ENCODE measurements around the gene KLK14. TPM values are rescaled to one million over a fixed set of nuclear protein-coding genes. Genes with fewer than 3 reads are reported as not detected.

The KLK14 gene
- total RNA-seq, 1 experiment from 2014 or later = 0.76 TPM

- no peak for TF ChIP-seq EZH2phosphoT487 (IDR thresholded peaks at IDR 0.05; ENCODE audit: borderline replicate concordance)
Measured at GRCh38 chr19:51094696-51095279, 12.1 kb upstream of the KLK14 start (continued).

- POLR2A ChIA-PET = interaction anchor here (1.1 kb wide), 1 partner anchor 77 kb away, joined by 4 read pairs; no protein-coding TSS in a partner anchor
- Histone ChIP-seq H3K9me2 (ENCODE audit: insufficient read depth) (no peaks in the 10 kb centered on the region), H4K20me1 (ENCODE audit: insufficient read depth) (no peaks in the 10 kb centered on the region), H3K36me3 (ENCODE audit: control insufficient read depth in 1 of 2, insufficient read depth in 2 of 2, low read length in 2 of 2) (no peaks in the 10 kb centered on the region; a peak in 1 of 4 replicates), H3K27me3 (ENCODE audit: insufficient read depth, low read length) (no peaks in the 10 kb centered on the region), H3K79me2 (ENCODE audit: insufficient read depth, low read length) (no peaks in the 10 kb centered on the region), H3K9me3 (ENCODE audit: control insufficient read depth in 1 of 2, insufficient read depth in 1 of 2, low read depth in 1 of 2, low read length in 2 of 2) (no peaks in the 10 kb centered on the region), H3K27ac (ENCODE audit: low read depth, low read length) (no peak overlapping the region), H3K9ac (ENCODE audit: low read length) (no peak overlapping the region), H3K4me2 (ENCODE audit: low read length) (no peak overlapping the region), H3K4me3 (replicated peaks in 1 of 2; ENCODE audit: low read depth in 1 of 2, low read length in 2 of 2) (no peak overlapping the region), H2AFZ (ENCODE audit: low read depth, low read length, poor library complexity, severe bottlenecking) (no peak overlapping the region), H3K4me1 (ENCODE audit: control insufficient read depth in 1 of 2, insufficient read depth in 2 of 2, low read length in 2 of 2) (peaks cover 2 to 13% of the 10 kb centered on the region in 2 experiments; a peak in 2 of 4 replicates)
- no TSS peak for BruUV-seq (replicated peaks)
- CTCF ChIA-PET = interaction anchor here (0.9 to 6.3 kb wide), 3 partner anchors 74 to 390 kb away, joined by 3 to 140 read pairs (median 4); partner anchors contain the start of gene KLK10
- no peak for ATAC-seq
- intact Hi-C loops (cut with micrococcal nuclease) = loop anchor here (1.0 to 10.0 kb wide), 3 partner anchors 72 to 729 kb away; partner anchors contain the start of genes ACP4 and NAPSA
- RAD21 ChIA-PET (ENCODE audit: low non-redundant PET in 1 of 2, low total read pairs in 2 of 2, uncharacterized antibody in 2 of 2, unreplicated experiment in 2 of 2) = no interaction called here
- TF ChIP-seq ZFX (IDR thresholded peaks at IDR 0.05) = no peak
- no peak for TF ChIP-seq EZH2phosphoT487 (IDR thresholded peaks at IDR 0.05; ENCODE audit: borderline replicate concordance)
- TF ChIP-seq ZBTB33 (IDR thresholded peaks at IDR 0.05; ENCODE audit: extremely low read depth, insufficient replicate concordance, low read length) = no peak
- no peak for TF ChIP-seq SIN3A (IDR thresholded peaks at IDR 0.05; ENCODE audit: low read depth)
- TF ChIP-seq ATF3 (IDR thresholded peaks at IDR 0.05) = no peak
- TF ChIP-seq SP1 (IDR thresholded peaks at IDR 0.05; ENCODE audit: low read depth) = no peak
- no peak for TF ChIP-seq POLR2AphosphoS5 (IDR thresholded peaks at IDR 0.05; ENCODE audit: low read depth, low read length)
- no peak for TF ChIP-seq CEBPB (IDR thresholded peaks at IDR 0.05; ENCODE audit: low read depth)
- no peak for TF ChIP-seq EZH2 (IDR thresholded peaks at IDR 0.05)
- TF ChIP-seq CBX3 (IDR thresholded peaks at IDR 0.05; ENCODE audit: low read depth) = no peak
- TF ChIP-seq SRF (IDR thresholded peaks at IDR 0.05; ENCODE audit: low read depth) = no peak
- TF ChIP-seq RAD21 (IDR thresholded peaks at IDR 0.05; ENCODE audit: low read depth) = no peak
- TF ChIP-seq ELF1 (IDR thresholded peaks at IDR 0.05; ENCODE audit: borderline replicate concordance, low read depth) = no peak
- TF ChIP-seq FOSL1 (IDR thresholded peaks at IDR 0.05; ENCODE audit: low read depth) = no peak
- no peak for TF ChIP-seq MAX (IDR thresholded peaks at IDR 0.05)
- no peak for TF ChIP-seq POLR2A (IDR thresholded peaks at IDR 0.05; ENCODE audit: borderline replicate concordance, extremely low read depth, insufficient read depth, insufficient read length)
- TF ChIP-seq ZNF274 (IDR thresholded peaks at IDR 0.05; ENCODE audit: low read depth, low read length) = no peak
- no peak for TF ChIP-seq REST (IDR thresholded peaks at IDR 0.05; ENCODE audit: low read depth)
- no peak for DNase-seq (ENCODE audit: low read depth, low spot score)
Measured at GRCh38 chr19:51093510-51094345, 11.0 kb upstream of the KLK14 start.

All from HCT116 (cell line).